Thoracic aorta (tissue), 2 donors: ENCODE results near the gene HS6ST3. TPM values are rescaled to one million over a fixed set of nuclear protein-coding genes. Genes with fewer than 3 reads are reported as not detected.

ENCODE experiments used
- ATAC-seq: fragments of 150-250 bp; one replicate; pipeline ENCODE4 v1.8.0; 2017; ENCODE audit warnings: low read depth; ENCODE audit not compliant: insufficient number of reproducible peaks, low FRiP score
- DNase-seq: peaks from one replicate; pipeline ENCODE4 v3.0.0-alpha.2; 2020; ENCODE audit warnings: low spot score
- H3K27ac ChIP-seq, 2 donors: fragments of 200-600 bp; sonication (generic); 1 replicate in 1 of 2; 2 replicates in 1 of 2; pipeline ENCODE4 v1.5.1; 2016; ENCODE audit warnings: mild to moderate bottlenecking in 2 of 2, moderate library complexity in 2 of 2
- H3K27me3 ChIP-seq: fragments of 200-600 bp; sonication (generic); replicated peaks from 2 replicates; pipeline ENCODE4 v1.6.0; 2016; ENCODE audit warnings: mild to moderate bottlenecking; ENCODE audit not compliant: insufficient read depth
- H3K36me3 ChIP-seq: fragments of 200-600 bp; sonication (generic); one replicate; pipeline ENCODE4 v1.5.1; 2016
- H3K4me1 ChIP-seq, 2 donors: fragments of 200-600 bp; sonication (generic); 1 replicate in 1 of 2; 2 replicates in 1 of 2; pipeline versions ENCODE4 v1.5.1 to v1.6.0; 2016; ENCODE audit warnings: low read depth in 2 of 2, mild to moderate bottlenecking in 1 of 2; ENCODE audit not compliant: control insufficient read depth in 1 of 2
- H3K4me3 ChIP-seq: fragments of 200-600 bp; sonication (generic); 2 replicates; pipeline ENCODE4 v1.5.1; 2016; ENCODE audit warnings: mild to moderate bottlenecking
- H3K9me3 ChIP-seq: fragments of 200-600 bp; sonication (generic); 2 replicates; pipeline ENCODE4 v1.5.1; 2016
- CTCF ChIP-seq: fragments of 200-600 bp; sonication (generic); IDR thresholded peaks from one replicate; pipeline ENCODE4 v1.5.1; 2019; ENCODE audit warnings: antibody characterized with exemption
- total RNA-seq, 2 donors: library from RNA; depleted of rRNA; stranded (reverse); fragments of >200 nt; gene quantifications; one replicate each; pipeline versions ENCODE4 v1.1.0 to v1.2.3, GENCODE V29; 2016

HS6ST3 gene
- total RNA-seq, 2 donors from 2014 or later = 1.1 to 1.8 TPM

DNA sequence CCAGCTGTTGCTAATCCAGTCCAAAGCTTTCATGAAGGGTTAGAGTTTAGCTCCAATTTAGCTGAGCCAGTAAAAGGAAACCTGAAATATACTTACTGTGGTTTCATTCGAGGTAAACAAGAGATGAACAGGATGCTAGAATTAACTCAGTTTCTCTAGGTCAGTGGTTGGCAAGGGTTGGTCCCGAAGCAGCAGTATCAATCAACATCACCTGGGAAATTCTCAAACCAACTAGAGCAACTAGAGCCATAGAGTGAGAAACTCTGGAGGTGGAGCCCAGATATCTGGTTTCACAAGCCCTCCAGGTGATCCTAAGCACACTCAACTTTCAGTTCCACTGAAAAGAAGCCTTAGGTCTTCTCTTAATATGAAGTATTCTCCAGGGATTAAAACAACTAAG is 527.6 kb downstream of the HS6ST3 start:
- ATAC-seq = no peak
- Histone ChIP-seq H3K27me3 (no peaks in the 10 kb centered on the region), H3K36me3 (no peaks in the 10 kb centered on the region), H3K27ac (no peak overlapping the region), H3K4me1 (no peaks in the 10 kb centered on the region), H3K4me3 (no peak overlapping the region), H3K9me3 (no peaks in the 10 kb centered on the region)
- TF ChIP-seq CTCF = no peak
- DNase-seq = no peak

GRCh38 chr13:96621634-96622183 is 531.8 kb downstream of the HS6ST3 start:
- Histone ChIP-seq H3K27ac (no peak overlapping the region), H3K27me3 (no peaks in the 10 kb centered on the region), H3K4me3 (no peak overlapping the region), H3K36me3 (no peaks in the 10 kb centered on the region), H3K4me1 (no peaks in the 10 kb centered on the region), H3K9me3 (no peaks in the 10 kb centered on the region)
- no peak for DNase-seq
- TF ChIP-seq CTCF = no peak
- no peak for ATAC-seq

DNA sequence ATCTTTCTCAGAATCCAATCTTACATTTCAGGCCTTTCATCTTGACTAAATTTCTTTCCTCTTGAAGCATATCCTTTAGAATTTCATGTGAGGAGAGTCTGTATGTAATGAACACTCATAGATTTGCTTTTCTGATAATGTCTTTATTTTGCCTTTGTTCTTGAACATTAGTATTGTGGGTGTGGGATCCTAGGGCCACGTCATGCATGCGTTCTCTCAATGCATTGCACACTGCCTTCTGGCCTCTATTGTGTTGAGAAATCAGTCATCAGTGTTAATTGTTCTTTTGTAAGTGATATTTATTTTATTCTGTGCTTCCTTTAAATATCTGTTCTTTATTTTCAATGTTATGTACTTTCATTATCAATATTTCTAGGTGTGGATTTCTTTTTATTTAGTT is 539.4 kb downstream of the HS6ST3 start:
- DNase-seq = no peak
- H3K9me3 ChIP-seq = no peaks in the 10 kb centered on the region
- no peaks in the 10 kb centered on the region for H3K4me1 ChIP-seq
- no peak for TF ChIP-seq CTCF
- H3K36me3 ChIP-seq = no peaks in the 10 kb centered on the region
- no peak overlapping the region for H3K27ac ChIP-seq
- no peaks in the 10 kb centered on the region for H3K27me3 ChIP-seq
- no peak overlapping the region for H3K4me3 ChIP-seq
- ATAC-seq = no peak

GRCh38 chr13:96632536-96633320 is 542.8 kb downstream of the HS6ST3 start:
- Histone ChIP-seq H3K27ac (no peak overlapping the region), H3K27me3 (no peaks in the 10 kb centered on the region), H3K4me3 (no peak overlapping the region), H3K36me3 (no peaks in the 10 kb centered on the region), H3K9me3 (no peaks in the 10 kb centered on the region), H3K4me1 (peaks cover 0 to 7% of the 10 kb centered on the region in 2 donors)
- ATAC-seq (no peak), DNase-seq (no peak)
- no peak for TF ChIP-seq CTCF

DNA sequence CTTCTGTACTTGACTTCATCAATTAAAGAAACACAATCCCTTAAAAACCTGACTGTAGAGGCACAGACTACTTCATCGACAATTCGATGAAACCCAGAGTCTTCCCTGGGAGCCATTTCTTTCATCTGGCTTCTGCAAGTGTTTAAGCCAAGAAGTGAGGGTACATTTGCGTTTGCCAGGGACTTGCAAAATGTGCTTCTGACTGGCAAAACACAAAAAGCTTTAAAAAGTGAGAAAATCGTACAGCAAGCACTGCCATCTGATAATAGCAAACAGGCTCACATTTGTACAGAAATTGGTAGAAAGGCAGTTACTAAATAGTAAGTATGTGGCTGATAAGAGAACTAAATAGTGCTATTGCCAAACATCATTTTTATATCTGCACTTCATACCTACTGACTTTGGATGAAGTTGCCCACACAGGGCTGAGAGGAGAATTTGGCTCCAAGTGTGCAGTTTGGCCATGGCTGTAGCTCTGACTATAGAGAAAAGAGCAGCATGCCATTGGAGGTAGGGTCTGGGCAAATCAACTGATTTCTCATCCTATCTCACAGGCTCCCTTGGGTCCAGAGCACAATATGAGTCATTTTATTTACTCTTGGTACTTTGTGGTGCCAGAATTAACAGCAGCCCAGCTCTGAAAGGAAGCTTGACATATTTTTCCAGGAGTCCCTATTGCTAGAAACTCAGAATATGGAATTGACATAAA is 546.2 kb downstream of the HS6ST3 start:
- TF ChIP-seq CTCF = no peak
- no peak overlapping the region for H3K27ac ChIP-seq
- no peaks in the 10 kb centered on the region for H3K36me3 ChIP-seq
- H3K27me3 ChIP-seq = no peaks in the 10 kb centered on the region
- peaks cover 0 to 7% of the 10 kb centered on the region in 2 donors for H3K4me1 ChIP-seq
- ATAC-seq (no peak), DNase-seq (no peak)
- H3K9me3 ChIP-seq = no peaks in the 10 kb centered on the region
- no peak overlapping the region for H3K4me3 ChIP-seq
